ENCODE results near the gene MRGPRX3.
"Not testable (repeated sequence)": the region's sequence is repeated elsewhere in the genome, so short reads cannot be mapped to it uniquely, and the experiment has no call there.

Gene MRGPRX3

DNA sequence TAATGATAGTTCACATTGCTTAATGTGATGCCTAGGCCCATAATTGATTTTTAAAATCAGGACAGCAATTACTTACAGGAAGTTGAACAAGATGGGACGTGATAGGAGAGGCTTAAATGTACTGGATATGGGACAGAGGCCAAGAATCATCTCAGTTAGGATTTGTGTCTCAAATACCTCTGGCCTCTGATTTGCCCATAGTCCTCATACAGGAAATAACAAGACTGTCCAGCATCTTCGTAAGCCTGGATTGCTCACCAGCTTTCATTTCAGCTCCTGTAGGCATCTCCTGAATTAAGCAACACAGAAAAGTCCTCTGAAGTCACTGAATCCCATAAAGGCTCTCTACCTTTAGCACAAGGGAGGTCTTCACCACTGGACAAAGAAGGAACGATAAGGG, at the start of gene MRGPRX3:
MRGPRX3 (plus strand) TSS at position 231 of the 400 bp plus-strand sequence. CDS start 4,632 bp downstream, outside the sequence.
- DNase-seq (ENCODE audit: low read depth in 1 of 2, low spot score in 1 of 2) = no peak

DNA sequence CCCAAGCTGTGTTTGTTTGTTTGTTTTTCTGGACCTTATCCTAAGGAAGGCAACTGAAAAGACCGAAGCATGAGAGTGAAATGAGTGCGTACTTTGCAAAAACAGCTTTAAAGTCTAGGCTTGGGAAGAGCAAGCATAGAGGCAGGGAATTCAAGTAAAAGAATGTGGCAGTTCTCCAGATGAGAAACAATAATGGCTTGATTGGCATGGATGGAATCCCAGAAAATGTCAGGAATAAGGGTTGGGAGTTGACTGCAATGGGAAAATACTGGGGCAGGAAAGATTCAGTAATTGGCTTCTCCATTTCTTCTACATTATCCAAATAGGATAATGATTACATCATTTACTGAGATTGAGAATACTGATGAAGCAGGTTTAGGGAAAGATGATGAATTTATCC, 44.0 kb upstream of the MRGPRX3 start:
- DNase-seq (ENCODE audit: low read depth in 1 of 2, low spot score in 1 of 2) = no peak

DNA sequence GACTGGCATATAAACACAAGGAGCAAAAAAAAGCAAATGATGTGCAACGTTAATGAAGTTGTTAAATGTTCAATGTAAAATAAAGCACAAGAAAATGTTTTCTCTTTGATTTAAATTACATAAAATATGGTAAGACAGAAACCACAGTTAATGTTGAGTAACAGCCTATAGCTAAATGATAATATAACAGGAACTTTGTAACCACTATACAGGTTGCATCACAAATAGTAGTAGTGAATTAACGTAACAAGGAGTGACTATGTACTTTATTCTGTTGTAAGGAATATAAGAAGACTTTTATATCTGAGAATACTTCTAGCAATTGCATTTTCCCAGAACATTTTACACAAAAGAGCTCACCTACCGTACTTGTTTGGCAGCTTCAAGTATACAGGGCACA, 43.4 kb upstream of the MRGPRX3 start:
- DNase-seq (ENCODE audit: low read depth in 1 of 2, low spot score in 1 of 2) = no peak

DNA sequence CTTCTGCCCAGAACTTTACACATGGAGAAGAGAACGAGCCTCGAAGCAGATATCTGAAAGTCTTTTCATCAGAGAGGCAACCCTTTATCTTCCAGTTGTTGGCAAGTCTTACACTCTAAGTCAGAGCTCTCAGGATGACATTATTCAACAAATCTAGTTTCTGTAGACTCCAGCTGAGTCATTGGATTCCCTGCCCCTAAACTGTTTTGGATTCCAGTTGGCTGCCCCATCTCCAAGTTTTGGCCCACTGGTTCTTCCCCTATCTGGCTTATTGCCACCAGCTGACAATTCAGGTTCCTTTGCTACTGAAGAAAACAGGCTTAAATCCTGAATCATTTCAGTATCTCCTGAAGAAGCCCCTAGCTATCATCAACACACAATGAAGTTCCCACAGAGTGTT, 40.6 kb upstream of the MRGPRX3 start:
- no peak for DNase-seq (ENCODE audit: low read depth in 1 of 2, low spot score in 1 of 2)

DNA sequence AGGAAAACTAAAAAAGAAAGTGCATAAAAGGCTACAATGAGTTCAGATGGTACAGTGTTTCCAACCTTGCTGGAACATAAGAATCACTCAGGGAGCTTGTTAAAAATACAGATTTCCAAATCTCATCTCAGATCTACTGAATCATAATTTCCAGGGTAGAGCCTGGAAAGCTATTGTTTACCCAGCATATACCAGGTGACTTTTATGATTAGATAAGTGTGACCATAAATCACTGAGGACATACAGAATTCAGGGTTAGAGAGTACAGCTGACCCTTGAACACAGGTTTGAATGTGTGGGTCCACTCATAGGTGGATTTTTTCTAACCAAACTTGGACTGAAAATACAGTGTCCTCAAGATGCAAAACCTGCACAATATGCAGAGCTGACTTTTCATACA, 38.4 kb upstream of the MRGPRX3 start:
- no peak for DNase-seq (ENCODE audit: low read depth in 1 of 2, low spot score in 1 of 2)

DNA sequence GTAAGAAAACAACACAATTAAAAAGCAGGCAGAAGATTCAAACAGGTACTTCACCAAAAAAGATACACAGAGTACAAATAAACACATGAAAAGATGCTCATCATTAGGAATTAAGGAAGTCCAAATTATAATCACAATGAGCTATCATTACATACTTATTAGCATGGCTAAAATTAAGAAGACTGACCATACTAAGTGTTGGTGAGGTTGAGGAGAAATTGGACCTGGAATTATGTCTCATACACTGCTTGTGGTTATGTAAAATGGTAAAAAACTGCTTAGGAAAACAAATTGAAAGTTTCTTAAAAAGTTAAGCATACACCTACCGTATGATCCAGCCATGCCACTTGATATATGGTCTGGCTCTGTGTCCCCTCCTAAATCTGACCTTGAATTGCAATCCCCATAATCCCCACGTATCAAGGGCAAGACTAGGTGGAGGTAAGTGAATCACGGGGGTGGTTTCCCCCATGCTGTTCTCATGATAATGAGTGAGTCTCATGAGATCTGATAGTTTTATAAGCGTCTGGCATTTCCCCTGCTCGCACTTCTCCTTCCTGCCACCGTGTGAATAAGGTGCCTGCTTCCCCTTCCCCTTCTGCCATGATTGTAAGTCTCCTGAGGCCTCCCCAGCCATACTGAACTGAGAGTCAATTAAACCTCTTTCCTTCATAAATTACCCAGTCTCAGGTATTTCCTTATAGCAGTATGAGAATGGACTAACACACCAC, 31.3 kb upstream of the MRGPRX3 start:
- DNase-seq (ENCODE audit: low read depth in 1 of 2, low spot score in 1 of 2) = no peak

DNA sequence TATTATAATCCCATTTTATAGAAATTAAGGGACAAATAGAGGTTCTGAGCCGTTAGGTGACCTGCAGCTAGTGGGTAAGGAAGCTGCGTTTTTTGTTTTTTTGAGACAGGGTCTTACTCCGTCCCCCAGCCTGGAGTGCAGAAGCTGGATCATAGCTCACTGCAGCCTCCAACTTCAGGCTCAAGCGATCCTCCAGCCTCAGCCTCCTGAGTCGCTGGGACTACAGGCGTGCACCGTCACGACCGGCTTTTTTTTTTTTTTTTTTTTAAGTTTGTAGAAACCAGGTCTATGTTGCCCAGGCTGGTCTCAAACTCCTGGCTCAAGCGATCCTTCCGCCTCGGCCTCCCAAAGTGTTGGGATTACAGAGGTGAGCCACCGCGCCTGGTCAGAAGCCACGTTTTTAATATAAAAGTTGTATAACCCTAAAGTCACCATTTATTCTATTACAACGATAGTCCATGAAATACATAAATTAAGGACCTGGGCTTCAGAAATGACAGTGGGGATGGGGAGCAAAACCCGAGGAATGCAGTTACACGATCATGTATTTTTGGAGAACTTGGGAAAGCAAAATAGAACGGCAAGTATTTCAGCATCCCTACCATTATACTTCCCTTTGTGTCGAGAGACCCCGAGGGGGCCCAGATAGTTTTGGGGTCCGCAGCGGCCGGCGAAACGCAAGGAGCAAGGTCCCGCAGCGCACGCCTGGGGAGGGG, 27.1 kb upstream of the MRGPRX3 start:
- DNase-seq (ENCODE audit: low read depth in 1 of 2, low spot score in 1 of 2) = no peak

DNA sequence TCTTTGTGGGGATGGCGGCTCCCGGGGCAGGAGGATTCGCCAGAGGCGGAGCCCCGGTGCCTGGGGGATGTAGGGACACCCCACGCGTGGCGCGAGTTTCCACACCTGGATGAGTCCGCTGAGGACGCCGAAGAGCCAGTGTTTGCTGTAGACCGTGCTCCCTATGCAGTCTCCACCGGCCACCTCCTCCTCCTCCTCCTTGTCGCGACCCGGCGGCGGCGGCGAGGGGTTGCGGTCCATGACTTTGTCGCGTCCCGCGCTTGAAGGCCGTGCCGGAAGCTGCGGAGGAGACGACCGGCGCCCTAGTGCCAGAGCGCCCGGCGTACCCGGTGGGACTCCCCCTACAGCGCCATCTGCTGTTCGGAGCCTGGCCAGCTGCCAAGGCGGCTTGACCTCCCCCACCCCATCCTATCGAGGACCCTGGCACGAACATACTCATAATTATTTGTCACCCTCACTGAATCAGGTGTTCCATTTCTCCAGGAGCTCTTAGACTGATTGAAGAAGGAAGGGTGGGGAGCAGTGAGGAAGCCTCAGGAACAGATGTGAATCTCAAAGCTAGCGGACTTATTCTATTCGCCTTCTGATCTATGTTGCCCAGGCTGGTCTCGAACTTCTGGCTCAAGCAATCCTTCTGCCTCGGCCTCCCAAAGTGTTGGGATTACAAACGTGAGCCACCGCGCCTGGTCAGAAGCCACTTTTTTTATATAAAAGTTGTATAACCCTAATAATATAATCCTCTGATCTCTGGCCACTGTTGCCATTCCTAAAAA, 26.4 kb upstream of the MRGPRX3 start, which contains the start of gene SAAL1:
SAAL1 (minus strand) TSS at position 281 of the 773 bp plus-strand sequence; CDS start at position 240, 41 bp downstream.
- peak; percentile 85 to 87 for DNase-seq (ENCODE audit: low read depth in 1 of 2, low spot score in 1 of 2)

DNA sequence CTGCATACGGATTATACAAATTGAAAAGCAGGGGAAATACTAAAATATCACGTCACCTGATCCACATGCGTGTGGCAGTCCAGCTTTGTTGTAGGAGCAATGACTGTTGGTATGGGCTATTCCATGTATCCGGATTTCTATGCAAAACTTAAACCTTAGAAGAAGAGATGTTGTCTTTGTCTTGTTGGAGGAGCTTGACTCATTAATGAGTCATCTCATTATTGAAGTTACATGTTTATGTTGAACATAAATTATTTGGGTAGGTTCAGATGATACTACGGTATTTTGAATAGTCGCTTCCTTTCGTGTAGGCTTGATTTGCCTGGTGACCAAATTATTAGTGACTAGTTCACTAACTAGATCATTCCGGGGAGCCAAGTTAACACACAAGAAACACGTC, 25.7 kb upstream of the MRGPRX3 start:
- no peak for DNase-seq (ENCODE audit: low read depth in 1 of 2, low spot score in 1 of 2)

DNA sequence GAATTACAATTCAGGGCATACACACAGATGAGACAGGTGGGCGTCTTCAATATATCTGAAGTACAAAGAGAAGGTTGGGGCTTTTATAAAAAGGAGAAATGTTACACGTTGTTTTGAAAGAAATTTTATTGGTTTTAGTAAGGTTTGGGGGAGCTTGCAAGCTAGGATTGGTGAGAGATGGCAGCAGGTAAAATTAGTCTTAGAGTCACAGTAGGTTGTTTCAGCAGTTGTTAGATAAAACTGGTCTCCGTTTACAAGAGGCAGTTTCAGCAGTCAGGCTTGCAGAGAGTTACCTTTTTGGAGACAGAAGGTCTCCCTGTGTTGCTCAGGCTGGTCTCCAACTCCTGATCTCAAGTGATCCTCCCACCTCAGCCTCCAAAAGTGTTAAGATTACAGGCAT, 24.1 kb upstream of the MRGPRX3 start:
- DNase-seq (ENCODE audit: low read depth in 1 of 2, low spot score in 1 of 2) = no peak

DNA sequence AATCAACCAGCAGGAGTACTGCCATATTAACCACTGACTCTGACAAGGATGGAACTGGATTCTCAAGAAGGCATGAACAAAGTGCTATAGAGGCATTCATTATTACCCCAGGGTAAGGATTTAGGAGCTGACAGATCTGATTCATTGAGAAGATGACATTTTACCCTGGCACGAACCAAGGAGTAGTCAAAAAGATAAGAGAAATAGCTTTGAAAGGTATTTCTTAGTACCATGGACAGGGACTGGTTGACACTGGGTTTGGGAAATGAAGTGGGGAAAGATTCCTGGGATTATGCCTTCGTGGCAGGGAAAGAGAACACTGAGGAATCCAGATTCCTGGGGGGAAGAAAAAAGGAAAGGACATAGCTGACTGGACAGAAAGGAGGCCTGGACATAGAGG, 21.4 kb upstream of the MRGPRX3 start:
- DNase-seq (ENCODE audit: low read depth in 1 of 2, low spot score in 1 of 2) = no peak

DNA sequence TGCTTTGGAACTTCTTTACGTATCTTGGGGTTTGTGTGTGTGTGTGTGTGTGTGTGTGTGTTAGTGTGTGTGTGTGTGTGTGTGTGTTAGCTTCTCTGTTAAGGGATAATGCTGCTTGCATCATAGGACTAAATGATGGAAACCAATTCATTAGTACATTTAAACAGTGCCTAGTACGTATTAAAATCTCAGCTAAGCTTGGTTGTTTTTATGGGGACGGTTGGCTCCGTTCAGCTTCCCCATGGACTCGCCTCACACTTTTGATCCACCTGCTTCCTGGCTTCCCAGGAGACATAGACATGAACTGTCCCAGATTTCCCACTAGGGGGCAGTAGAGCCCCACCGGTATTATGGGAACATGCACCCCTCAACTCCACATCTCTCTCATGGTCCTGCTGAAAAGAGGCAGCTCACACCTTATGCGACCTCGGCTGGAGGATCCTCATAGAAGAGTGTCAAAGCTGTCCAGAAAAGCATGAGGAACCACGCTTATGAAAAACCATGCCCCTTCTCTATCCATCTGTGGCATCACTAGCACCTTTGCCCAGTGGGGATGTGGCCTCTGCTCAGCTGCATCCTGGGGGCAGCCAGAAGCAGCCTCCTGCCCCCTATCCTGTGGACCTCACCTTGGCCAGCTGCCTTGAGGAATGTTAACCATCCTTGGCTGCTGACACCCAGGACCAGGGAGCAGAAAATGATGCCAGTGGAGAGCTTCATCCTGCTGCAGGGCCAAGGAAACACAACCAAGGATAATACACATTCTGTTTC, 16.8 kb upstream of the MRGPRX3 start:
- peak; percentile 29 to 48 for DNase-seq (ENCODE audit: low read depth in 1 of 2, low spot score in 1 of 2)

DNA sequence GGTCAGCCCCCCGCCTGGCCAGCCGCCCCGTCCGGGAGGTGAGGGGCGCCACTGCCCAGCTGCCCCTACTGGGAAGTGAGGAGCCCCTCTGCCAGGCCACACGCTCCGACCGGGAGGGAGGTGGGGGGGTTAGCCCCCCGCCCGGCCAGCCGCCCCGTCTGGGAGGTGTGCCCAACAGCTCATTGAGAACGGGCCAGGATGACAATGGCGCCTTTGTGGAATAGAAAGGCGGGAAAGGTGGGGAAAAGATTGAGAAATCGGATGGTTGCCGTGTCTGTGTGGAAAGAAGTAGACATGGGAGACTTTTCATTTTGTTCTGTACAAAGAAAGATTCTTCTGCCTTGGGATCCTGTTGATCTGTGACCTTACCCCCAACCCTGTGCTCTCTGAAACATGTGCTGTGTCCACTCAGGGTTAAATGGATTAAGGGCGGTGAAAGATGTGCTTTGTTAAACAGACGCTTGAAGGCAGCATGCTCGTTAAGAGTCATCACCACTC, 11.0 kb upstream of the MRGPRX3 start:
- DNase-seq (ENCODE audit: low read depth in 1 of 2, low spot score in 1 of 2) = not testable (repeated sequence)

DNA sequence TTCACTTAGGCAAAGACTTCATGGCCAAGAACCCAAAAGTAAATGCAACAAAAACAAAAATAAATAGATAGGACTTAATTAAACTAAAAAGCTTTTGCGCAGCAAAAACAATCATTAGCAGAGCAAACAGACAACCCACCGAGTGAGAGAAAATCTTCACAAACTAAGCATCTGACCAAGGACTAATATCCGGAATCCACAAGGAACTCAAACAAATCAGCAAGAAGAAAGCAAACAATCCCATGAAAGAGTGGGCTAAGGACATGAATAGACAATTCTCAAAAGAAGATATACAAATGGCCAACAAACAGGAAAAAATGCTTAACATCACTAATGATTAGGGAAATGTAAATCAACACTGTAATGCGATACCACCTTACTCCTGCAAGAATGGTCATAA, 1.3 kb upstream of the MRGPRX3 start:
- not testable (repeated sequence) for DNase-seq (ENCODE audit: low read depth in 1 of 2, low spot score in 1 of 2)

DNA sequence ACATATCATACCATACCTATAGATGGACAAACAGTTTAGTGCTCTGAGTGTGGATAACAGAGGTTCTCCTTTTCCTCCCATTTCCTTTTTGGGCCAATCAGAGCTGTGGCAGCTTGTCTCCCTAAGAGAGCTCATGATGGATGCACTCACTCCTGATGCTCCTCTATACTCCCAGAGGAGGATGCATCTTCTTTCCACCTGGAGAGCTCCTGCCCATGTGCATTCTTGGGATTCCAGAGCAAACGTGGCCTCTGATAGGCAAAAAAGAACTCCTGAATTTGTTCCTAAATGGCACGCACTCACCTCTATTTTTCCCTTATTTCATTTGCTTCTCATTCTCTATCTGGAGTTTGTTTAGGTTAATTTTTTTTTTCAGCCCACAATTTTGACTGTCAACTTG, 2.9 kb downstream of the MRGPRX3 start:
- DNase-seq (ENCODE audit: low read depth in 1 of 2, low spot score in 1 of 2) = no peak

DNA sequence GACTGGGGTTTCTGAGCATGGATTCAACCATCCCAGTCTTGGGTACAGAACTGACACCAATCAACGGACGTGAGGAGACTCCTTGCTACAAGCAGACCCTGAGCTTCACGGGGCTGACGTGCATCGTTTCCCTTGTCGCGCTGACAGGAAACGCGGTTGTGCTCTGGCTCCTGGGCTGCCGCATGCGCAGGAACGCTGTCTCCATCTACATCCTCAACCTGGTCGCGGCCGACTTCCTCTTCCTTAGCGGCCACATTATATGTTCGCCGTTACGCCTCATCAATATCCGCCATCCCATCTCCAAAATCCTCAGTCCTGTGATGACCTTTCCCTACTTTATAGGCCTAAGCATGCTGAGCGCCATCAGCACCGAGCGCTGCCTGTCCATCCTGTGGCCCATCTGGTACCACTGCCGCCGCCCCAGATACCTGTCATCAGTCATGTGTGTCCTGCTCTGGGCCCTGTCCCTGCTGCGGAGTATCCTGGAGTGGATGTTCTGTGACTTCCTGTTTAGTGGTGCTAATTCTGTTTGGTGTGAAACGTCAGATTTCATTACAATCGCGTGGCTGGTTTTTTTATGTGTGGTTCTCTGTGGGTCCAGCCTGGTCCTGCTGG, 4.9 kb downstream of the MRGPRX3 start:
- no peak for DNase-seq (ENCODE audit: low read depth in 1 of 2, low spot score in 1 of 2)

DNA sequence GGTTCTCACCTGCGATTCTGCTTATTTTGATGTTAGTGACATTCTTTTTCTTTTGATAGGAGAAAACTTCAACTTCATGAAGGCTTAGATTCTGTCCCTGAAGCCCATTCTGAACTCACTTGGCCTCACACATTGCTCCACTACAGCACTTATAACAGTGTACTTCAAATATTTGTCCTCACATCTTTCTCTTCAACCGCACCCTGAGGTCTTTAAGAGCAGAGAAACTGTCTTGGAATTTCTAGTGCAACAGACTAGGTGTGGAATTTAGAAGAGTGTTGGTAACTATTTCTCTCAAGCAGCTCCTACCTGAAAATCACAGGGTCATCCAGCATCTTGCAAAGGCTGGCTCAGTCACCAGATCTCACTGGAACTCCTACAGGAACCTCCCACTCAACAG, 7.8 kb downstream of the MRGPRX3 start:
- no peak for DNase-seq (ENCODE audit: low read depth in 1 of 2, low spot score in 1 of 2)

DNA sequence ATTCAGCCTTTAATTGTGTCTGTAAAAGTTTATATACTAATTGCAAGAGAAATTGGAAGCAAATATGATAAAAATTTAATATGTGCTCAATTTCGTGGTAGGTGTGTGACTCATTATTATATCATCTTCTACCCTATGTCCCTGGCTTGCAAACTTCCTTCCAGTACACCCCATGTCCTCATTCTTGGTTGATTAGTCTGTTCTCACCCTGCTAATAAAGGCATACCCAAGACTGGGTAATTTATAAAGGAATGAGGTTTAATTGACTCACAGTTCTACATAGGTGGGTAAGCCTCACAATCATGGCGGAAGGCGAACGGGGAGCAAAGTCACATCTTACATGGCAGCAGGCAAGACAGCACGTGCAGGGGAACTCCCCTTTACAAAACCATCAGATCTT, 11.9 kb downstream of the MRGPRX3 start:
- DNase-seq (ENCODE audit: low read depth in 1 of 2, low spot score in 1 of 2) = no peak

DNA sequence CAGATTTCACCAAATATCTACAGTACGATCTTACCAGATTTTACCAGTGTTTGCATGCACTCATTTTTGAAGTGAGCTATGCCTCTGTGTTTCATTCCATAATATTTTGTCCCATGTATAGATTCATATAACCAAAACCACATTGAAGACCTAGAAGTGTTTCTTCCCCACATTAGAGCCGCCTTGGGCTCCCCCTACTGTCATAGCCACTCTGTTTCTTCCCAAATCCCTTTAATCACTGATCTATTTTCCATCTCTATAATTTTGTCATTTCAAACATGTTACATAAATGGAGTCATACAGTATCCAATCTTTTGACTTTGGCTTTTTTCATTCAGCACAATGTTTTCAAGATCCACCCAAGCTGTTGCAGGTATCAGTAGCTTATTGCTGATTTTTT, 12.7 kb downstream of the MRGPRX3 start:
- no peak for DNase-seq (ENCODE audit: low read depth in 1 of 2, low spot score in 1 of 2)

DNA sequence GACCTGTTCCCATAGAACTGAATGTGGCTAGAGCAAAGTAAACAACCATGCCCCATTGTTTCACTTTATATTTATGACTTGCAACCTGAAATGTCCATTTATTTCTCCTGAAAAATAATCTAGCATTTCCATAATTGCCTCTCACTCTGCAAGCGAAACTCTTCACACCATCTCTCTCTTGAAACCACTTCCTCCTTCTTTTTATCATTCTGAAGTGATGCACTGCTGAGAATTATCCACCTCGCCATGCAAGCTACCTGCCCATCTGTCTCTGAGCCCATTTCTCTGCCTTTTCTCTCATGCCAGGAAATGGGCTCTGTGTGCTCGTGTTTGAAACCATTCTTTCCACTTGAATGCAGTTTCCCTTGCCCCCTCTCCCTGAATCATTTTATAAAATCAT, 13.5 kb downstream of the MRGPRX3 start:
- DNase-seq (ENCODE audit: low read depth in 1 of 2, low spot score in 1 of 2) = no peak

DNA sequence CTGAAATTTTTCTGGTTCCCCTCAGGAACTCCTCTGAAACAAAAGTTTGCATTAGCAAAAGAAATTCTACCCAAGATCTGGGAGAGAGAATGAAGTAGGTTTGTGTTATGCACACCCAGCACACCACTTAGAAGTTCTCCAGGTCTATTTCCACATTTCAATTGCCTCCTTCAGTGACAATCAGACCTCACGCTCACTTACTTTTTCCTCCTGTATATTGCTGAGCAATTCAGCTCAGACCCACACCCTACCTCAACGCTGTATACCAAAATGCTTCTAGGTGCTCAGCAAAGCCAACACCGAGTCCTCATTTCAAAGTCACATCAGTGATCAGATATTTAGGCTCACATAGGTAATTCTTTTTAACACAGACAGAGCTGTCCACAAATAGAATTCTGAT, 19.2 kb downstream of the MRGPRX3 start:
- no peak for DNase-seq (ENCODE audit: low read depth in 1 of 2, low spot score in 1 of 2)
